ENCODE measurements around the gene GPC5. TPM values are rescaled to one million over a fixed set of nuclear protein-coding genes. Genes with fewer than 3 reads are reported as not detected.

Gene GPC5
- total RNA-seq, 2 donors from 2014 or later: not detected

DNA sequence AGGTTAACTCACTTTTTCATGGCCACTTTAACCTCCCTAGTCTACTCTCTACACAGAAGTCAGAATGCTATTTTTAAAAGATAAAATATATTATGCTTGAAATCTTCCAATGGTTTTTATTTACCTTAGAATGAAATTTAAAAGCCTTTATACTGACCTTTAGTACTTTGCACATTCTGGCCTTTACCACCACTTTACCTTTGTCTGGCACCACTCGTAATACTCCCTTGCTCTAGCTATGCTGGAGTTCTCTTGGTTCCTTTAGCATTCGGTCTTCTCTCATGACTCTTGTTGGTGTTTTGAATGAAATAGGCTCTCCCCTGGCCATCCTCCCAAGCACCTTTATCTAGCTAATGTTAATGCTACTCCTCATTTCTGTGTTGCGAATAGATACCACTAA, 310.8 kb downstream of the GPC5 start:
- Histone ChIP-seq H3K27ac (no peak overlapping the region), H3K4me1 (no peaks in the 10 kb centered on the region), H3K4me3 (no peak overlapping the region), H3K27me3 (no peaks in the 10 kb centered on the region), H3K36me3 (replicated peaks in 1 of 2; ENCODE audit: insufficient read depth in 1 of 2, low read depth in 2 of 2) (no peaks in the 10 kb centered on the region), H3K9me3 (no peaks in the 10 kb centered on the region)
- no peak for DNase-seq
- TF ChIP-seq, protein P1, sequence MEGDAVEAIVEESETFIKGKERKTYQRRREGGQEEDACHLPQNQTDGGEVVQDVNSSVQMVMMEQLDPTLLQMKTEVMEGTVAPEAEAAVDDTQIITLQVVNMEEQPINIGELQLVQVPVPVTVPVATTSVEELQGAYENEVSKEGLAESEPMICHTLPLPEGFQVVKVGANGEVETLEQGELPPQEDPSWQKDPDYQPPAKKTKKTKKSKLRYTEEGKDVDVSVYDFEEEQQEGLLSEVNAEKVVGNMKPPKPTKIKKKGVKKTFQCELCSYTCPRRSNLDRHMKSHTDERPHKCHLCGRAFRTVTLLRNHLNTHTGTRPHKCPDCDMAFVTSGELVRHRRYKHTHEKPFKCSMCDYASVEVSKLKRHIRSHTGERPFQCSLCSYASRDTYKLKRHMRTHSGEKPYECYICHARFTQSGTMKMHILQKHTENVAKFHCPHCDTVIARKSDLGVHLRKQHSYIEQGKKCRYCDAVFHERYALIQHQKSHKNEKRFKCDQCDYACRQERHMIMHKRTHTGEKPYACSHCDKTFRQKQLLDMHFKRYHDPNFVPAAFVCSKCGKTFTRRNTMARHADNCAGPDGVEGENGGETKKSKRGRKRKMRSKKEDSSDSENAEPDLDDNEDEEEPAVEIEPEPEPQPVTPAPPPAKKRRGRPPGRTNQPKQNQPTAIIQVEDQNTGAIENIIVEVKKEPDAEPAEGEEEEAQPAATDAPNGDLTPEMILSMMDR (IDR thresholded peaks at IDR 0.05): no peak
- no peak for TF ChIP-seq POLR2A (IDR thresholded peaks at IDR 0.05)
- no peak for ATAC-seq
- intact Hi-C loops (cut with DNase I): no loop called here
- WGBS, 2 donors: 70 to 76% methylated on average over 3 of the region's 3 CpGs

DNA sequence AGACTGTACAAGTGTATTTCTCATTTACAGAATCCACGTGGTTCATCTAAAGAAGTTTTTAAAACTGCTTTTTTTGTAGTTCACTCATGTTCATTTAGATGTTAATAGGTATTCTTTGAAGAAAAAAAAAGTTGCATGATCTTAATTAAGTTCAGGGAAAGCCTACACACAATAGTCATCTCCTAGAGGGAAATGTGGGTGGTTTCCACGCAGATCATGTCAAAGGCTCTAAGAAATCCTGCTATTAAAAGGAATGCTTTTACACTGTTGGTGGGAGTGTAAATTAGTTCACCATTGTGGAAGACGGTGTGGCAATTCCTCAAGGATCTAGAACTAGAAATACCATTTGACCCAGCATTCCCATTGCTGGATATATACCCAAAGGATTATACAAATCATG, 312.3 kb downstream of the GPC5 start:
- intact Hi-C loops (cut with DNase I): no loop called here
- H3K4me1 ChIP-seq: no peaks in the 10 kb centered on the region
- H3K9me3 ChIP-seq: no peaks in the 10 kb centered on the region
- no peak for TF ChIP-seq POLR2A (IDR thresholded peaks at IDR 0.05)
- TF ChIP-seq, protein P1 (IDR thresholded peaks at IDR 0.05): no peak
- H3K36me3 ChIP-seq (replicated peaks in 1 of 2; ENCODE audit: insufficient read depth in 1 of 2, low read depth in 2 of 2): no peaks in the 10 kb centered on the region
- no peaks in the 10 kb centered on the region for H3K27me3 ChIP-seq
- no peak overlapping the region for H3K27ac ChIP-seq
- no peak overlapping the region for H3K4me3 ChIP-seq
- WGBS, 2 donors: 62 to 71% methylated on average over 3 of the region's 3 CpGs
- no peak for ATAC-seq
- no peak for DNase-seq

DNA sequence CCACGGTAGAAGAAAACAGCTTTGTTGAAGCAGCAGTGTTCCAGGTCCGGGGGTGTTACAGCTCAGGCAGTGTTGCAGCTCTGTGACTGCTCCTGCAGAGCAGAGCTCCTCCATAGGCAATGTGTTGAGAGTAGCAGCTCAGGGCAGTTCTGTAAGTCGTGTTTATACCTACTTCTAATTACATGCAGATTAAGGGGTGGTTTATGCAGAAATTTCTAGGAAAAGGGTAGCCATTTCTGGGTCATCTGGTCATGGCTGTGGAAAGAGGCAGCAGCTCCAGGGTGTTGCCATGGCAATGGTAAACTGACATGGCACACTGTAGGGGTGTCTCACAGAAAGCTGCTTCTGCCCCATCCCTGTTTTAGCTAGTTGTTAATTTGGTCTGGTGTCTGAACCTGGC, 316.4 kb downstream of the GPC5 start:
- Histone ChIP-seq H3K27ac (no peak overlapping the region), H3K4me3 (no peak overlapping the region), H3K27me3 (no peaks in the 10 kb centered on the region), H3K36me3 (replicated peaks in 1 of 2; ENCODE audit: insufficient read depth in 1 of 2, low read depth in 2 of 2) (no peaks in the 10 kb centered on the region), H3K4me1 (no peaks in the 10 kb centered on the region), H3K9me3 (no peaks in the 10 kb centered on the region)
- 34 to 39% methylated on average over 3 of the region's 3 CpGs for WGBS, 2 donors
- intact Hi-C loops (cut with DNase I): no loop called here
- TF ChIP-seq, protein P1 (IDR thresholded peaks at IDR 0.05): no peak
- TF ChIP-seq POLR2A (IDR thresholded peaks at IDR 0.05): no peak
- ATAC-seq (no peak), DNase-seq (no peak)

DNA sequence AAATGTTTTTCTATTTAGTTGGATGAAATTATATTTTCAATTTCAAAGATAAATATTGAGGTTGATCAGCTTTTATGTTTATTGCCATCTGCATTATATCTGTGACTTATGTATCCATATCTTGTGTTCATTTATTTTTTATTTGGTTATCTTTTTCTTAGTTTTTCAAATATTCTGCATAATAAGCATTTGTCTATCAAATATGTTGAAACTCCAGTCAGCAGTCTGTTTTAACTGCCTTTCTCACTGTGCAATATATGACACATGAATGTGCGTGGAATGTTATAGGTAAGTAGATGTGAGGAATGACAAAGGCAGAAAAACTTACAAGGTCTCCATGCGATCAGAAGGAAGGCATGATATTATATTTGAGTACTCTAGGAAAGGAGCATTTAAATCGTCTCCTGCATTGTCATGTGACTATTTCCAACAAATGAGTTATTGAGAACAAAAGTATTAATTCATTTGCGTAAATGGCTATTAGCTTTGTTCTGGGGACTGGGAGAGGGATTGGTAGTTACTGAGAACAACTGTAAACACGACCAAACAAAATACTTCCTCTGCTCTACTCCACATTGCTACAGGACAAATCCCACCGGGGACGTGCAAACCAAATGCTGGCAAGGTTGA, 318.1 kb downstream of the GPC5 start:
- H3K9me3 ChIP-seq: no peaks in the 10 kb centered on the region
- WGBS, 2 donors: 68% methylated on average over 7 of the region's 7 CpGs
- TF ChIP-seq, protein P1 (IDR thresholded peaks at IDR 0.05): no peak
- no peak for TF ChIP-seq POLR2A (IDR thresholded peaks at IDR 0.05)
- H3K27me3 ChIP-seq: no peaks in the 10 kb centered on the region
- no peaks in the 10 kb centered on the region for H3K36me3 ChIP-seq (replicated peaks in 1 of 2; ENCODE audit: insufficient read depth in 1 of 2, low read depth in 2 of 2)
- no peak for DNase-seq
- H3K27ac ChIP-seq: no peak overlapping the region
- intact Hi-C loops (cut with DNase I): no loop called here
- no peaks in the 10 kb centered on the region for H3K4me1 ChIP-seq
- ATAC-seq: no peak
- no peak overlapping the region for H3K4me3 ChIP-seq

DNA sequence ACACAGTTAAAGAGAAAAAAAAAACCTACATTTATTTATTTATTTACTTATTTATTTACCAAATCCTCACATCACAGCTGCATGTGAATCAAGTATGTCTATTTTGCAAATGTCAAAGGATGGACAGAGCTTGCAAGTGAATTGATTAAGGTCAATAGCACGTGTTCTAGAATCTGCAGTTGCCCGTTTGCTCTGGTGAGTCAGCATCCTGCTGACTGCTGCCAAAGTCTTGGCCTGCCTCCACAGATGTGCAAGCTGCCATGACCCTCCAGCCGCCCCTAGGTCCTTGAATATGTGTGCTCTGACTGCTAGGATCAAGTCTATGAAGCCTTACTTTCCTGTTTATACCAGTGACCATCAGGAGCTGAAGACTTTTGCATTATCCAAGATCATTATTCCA, 320.6 kb downstream of the GPC5 start:
- intact Hi-C loops (cut with DNase I): no loop called here
- no peak overlapping the region for H3K4me3 ChIP-seq
- TF ChIP-seq, protein P1 (IDR thresholded peaks at IDR 0.05): no peak
- no peak for TF ChIP-seq POLR2A (IDR thresholded peaks at IDR 0.05)
- 6 to 14% methylated on average over 3 of the region's 3 CpGs for WGBS, 2 donors
- DNase-seq (no peak), ATAC-seq (no peak)
- no peak overlapping the region for H3K27ac ChIP-seq
- no peaks in the 10 kb centered on the region for H3K27me3 ChIP-seq
- H3K9me3 ChIP-seq: peaks cover 0 to 3% (median 0%) of the 10 kb centered on the region in 3 donors
- no peaks in the 10 kb centered on the region for H3K4me1 ChIP-seq
- no peaks in the 10 kb centered on the region for H3K36me3 ChIP-seq (replicated peaks in 1 of 2; ENCODE audit: insufficient read depth in 1 of 2, low read depth in 2 of 2)
